GM18526 (cell line): ENCODE measurements around the gene NPIPA8.
"Not testable (repeated sequence)": the region's sequence is repeated elsewhere in the genome, so short reads cannot be mapped to it uniquely, and the experiment has no call there.

Experiments
- POLR2A ChIP-seq: IDR thresholded peaks from 3 replicates; pipeline ENCODE4 v1.6.1; 2011; ENCODE audit not compliant: insufficient read length; ENCODE audit errors: extremely low read depth

NPIPA8 gene

GRCh38 chr16:18336636-18337035, at the start of gene NPIPA8:
NPIPA8 (minus strand) TSS chr16:18336736; CDS start chr16:18332662, 4,074 bp downstream.
- not testable (repeated sequence) for TF ChIP-seq POLR2A
